ENCODE measurements around the gene FAM236A. TPM values are rescaled to one million over a fixed set of nuclear protein-coding genes. Genes with fewer than 3 reads are reported as not detected.
"Not testable (repeated sequence)": the region's sequence is repeated elsewhere in the genome, so short reads cannot be mapped to it uniquely, and the experiment has no call there.

Gene FAM236A
- total RNA-seq: not detected
- long read RNA-seq: 0 reads

GRCh38 chrX:72937906-72938305 lies at the start of gene FAM236A:
FAM236A (plus strand) TSS chrX:72938206; CDS start chrX:72938263, 57 bp downstream.
- intact Hi-C loops (cut with DNase I); DNase-seq (ENCODE audit: missing footprints); ATAC-seq: not testable (repeated sequence)

GRCh38 chrX:72889740-72890139 lies 48.3 kb upstream of the FAM236A start:
- intact Hi-C loops (cut with DNase I); DNase-seq (ENCODE audit: missing footprints); ATAC-seq: not testable (repeated sequence)

- DNase-seq (ENCODE audit: missing footprints); ATAC-seq; intact Hi-C loops (cut with DNase I): not testable (repeated sequence)
These were observed 25.7 kb upstream of the FAM236A start, which contains the start of gene FAM236C for GRCh38 chrX:72912315-72912714. FAM236C (plus strand) TSS chrX:72912615; CDS start chrX:72912715, 100 bp downstream.

- ATAC-seq; intact Hi-C loops (cut with DNase I): not testable (repeated sequence)
- DNase-seq (ENCODE audit: missing footprints): peak; percentile 0
These were observed 21.9 kb upstream of the FAM236A start for GRCh38 chrX:72916096-72916495.

GRCh38 chrX:72932283-72932682 lies 5.7 kb upstream of the FAM236A start:
- DNase-seq (ENCODE audit: missing footprints); ATAC-seq; intact Hi-C loops (cut with DNase I): not testable (repeated sequence)

- intact Hi-C loops (cut with DNase I); ATAC-seq: not testable (repeated sequence)
These were observed 1.6 kb upstream of the FAM236A start for GRCh38 chrX:72936455-72936854.

GRCh38 chrX:72936882-72937455 lies 1.0 kb upstream of the FAM236A start:
- intact Hi-C loops (cut with DNase I); ATAC-seq; DNase-seq (ENCODE audit: missing footprints): not testable (repeated sequence)

More at GRCh38 chrX:72936455-72936854, 1.6 kb upstream of the FAM236A start:
- DNase-seq (ENCODE audit: missing footprints): not testable (repeated sequence)

- intact Hi-C loops (cut with DNase I); ATAC-seq: not testable (repeated sequence)
These were observed 4.3 kb downstream of the FAM236A start for GRCh38 chrX:72942272-72942671.

GRCh38 chrX:72943035-72943818 lies 5.2 kb downstream of the FAM236A start:
- ATAC-seq; DNase-seq (ENCODE audit: missing footprints); intact Hi-C loops (cut with DNase I): not testable (repeated sequence)

More at GRCh38 chrX:72942272-72942671, 4.3 kb downstream of the FAM236A start:
- DNase-seq (ENCODE audit: missing footprints): not testable (repeated sequence)

- DNase-seq (ENCODE audit: missing footprints); intact Hi-C loops (cut with DNase I): not testable (repeated sequence)
- ATAC-seq: peak; percentile 46
These were observed 5.8 kb downstream of the FAM236A start, which contains the start of gene DMRTC1 for GRCh38 chrX:72943819-72944169. DMRTC1 (minus strand) TSS chrX:72943837; CDS start chrX:72875694, 68,143 bp downstream.

GRCh38 chrX:72959971-72960370 lies 22.0 kb downstream of the FAM236A start:
- DNase-seq (ENCODE audit: missing footprints); ATAC-seq; intact Hi-C loops (cut with DNase I): not testable (repeated sequence)

- intact Hi-C loops (cut with DNase I); ATAC-seq; DNase-seq (ENCODE audit: missing footprints): not testable (repeated sequence)
These were observed 33.9 kb downstream of the FAM236A start for GRCh38 chrX:72971859-72972258.

- intact Hi-C loops (cut with DNase I); ATAC-seq; DNase-seq (ENCODE audit: missing footprints): not testable (repeated sequence)
These were observed 36.9 kb downstream of the FAM236A start for GRCh38 chrX:72974885-72975284.

- DNase-seq (ENCODE audit: missing footprints); ATAC-seq; intact Hi-C loops (cut with DNase I): not testable (repeated sequence)
These were observed 43.0 kb downstream of the FAM236A start for GRCh38 chrX:72980894-72981469.

Other genes with a start within 250 kb of the FAM236A start
- gene PHKA1, start 223.9 kb upstream of the FAM236A start, total RNA-seq: 16.1 TPM
- not detected for gene DMRTC1B, start 161.3 kb upstream of the FAM236A start, total RNA-seq
- not detected for gene FAM236B, start 155.5 kb upstream of the FAM236A start, total RNA-seq
- not detected for gene FAM236D, start 130.0 kb upstream of the FAM236A start, total RNA-seq
- not detected for gene FAM236C, start 25.6 kb upstream of the FAM236A start, total RNA-seq
- not detected for gene DMRTC1, start 5.6 kb downstream of the FAM236A start, total RNA-seq
- gene PABPC1L2B, start 64.7 kb downstream of the FAM236A start, total RNA-seq: not detected
- gene PABPC1L2A, start 141.3 kb downstream of the FAM236A start, total RNA-seq: not detected

All from Right ventricle myocardium inferior (tissue), 1 donor.